Suppressor macrophage treated with lipopolysaccharide for 4 hours (primary cell): Measurements from ENCODE around the gene MAML3.

ENCODE experiments used
- DNase-seq: peaks from one replicate; pipeline ENCODE4 v3.0.0-alpha.2; 2020

MAML3 gene

DNA sequence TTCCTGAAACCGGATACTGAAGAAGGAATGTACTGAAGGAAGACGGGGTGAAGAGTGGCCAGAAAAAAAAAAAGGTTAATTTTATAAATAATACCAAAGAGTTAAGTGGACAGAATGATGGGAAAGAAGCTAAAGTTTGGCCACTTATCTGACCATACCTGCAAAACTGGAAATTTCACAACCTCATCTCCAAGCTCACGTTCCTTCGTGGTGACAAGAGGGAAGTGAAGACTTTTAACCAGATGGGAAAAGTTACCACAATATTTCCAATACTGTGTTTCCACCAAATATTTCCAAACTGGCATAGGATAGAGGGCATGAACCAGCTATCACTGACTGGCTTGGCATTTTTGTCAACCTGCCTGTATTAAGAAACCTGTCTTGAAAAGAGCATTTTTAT, 56.4 kb downstream of the MAML3 start:
- no peak for DNase-seq

DNA sequence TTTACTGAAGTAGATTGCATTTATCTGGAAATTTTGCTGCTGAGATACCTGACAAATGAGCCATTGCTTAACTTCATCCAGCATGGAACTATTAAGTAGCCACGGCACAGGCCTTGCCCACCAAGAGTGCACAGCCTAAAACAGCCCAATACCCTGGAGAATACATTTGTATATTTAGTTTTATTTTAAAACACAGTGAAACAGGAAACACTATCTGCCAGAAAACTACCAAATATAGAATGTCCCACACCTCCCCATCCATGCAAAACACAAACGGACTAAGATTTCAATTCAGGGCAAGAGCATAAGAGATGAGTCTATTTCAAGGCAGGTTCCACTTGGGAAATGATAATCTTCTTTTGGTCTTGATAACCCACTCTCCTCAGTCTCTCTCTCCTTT, 57.1 kb downstream of the MAML3 start:
- DNase-seq = no peak

DNA sequence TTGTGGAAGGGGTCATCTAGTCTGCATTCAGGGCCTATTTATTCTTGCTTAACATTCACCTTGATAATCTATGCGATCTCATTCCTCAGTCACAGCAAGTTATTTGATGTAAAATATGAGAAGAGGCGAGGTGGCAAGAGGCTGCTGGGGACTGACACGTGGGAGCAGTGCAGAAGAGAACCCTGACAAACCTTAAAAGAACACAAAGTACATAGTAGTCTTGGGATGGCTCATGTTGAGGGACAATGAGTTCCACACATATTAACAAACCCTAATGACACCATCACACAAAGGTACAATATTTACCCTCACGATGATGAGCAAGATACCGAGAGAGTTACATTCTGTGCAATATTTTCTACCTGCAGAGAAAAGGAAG, 57.5 kb downstream of the MAML3 start:
- no peak for DNase-seq

DNA sequence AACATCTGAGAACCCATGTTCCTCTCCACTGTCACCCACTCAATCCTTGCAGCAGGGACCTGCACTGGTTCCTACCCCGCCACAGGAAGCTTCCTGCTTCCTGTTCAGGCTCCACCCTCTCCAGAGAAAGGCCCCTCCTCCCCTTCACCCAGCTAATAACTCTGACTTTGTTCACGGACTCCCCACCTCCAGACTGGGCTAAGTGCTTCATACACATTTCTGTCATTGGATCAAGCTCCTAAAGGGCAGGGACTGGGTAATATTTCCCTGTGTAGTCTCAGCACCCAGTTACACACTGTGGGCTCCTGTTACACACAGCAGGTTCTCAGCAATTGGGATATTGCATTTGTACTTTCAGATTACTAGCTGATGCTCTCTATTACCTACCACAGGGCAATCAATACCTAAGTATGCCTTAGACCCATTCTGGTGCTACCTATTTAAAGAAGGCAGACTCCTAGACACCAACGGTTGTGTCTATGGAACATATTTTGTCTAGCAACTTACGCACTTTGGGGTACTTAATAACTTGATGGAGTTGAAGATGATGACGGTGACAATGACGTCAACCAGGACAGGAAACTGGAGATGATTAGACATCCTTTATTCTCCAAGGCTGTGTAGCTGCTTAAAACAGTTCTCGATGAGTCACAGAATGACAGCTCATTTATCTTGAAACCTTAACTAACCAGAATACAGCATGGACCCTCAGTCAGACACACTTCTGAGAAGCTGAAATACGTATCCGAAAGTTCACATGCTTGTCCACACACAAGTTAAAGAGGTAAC, 58.1 kb downstream of the MAML3 start:
- peak; percentile 92 for DNase-seq

DNA sequence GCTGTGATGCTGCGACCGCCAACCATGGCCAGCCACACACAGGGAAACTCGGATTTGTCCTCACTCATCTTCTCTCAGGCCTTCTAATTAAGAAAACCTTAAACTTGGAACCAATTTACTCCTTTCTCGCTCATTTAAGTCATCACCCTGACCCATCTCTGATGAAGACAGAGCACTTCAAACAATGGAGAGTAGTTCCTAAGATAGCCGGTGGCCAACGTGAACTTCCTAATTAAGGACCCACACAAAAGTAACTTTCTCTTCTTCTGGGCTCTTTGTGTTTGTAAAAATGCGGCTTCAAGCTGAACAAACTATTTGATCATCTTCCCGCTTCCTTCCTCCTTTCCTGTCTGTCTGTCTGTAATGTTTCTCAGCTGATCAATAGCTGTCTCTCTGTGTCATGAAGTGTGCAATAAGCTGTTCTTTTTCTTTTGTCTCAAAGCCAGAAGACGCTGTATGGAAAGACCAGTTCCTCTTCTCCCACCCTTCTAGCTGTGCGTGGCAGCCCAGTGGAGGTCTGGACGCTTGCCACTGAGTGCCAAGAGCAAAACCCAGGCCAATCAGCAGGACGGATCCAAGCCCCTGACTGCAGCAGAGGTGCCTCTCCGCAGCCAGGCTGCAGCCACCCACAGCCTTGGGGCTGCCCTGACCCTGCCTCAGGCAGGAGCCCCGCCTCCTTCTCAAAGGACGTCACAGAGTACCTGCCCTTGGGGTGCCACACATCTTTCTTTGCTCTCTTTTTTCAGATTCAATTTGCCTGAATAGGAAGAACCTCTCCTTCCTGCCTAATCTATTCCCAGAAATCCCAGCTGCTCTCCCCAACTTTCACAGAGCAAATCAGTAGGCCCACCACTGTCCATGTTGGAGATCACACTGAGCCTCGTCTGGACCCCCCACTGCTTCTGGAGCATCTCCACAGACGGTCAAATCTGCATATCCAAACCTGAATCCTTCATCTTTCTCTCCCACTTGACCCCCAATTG, 59.3 kb downstream of the MAML3 start:
- peak; percentile 89 for DNase-seq

DNA sequence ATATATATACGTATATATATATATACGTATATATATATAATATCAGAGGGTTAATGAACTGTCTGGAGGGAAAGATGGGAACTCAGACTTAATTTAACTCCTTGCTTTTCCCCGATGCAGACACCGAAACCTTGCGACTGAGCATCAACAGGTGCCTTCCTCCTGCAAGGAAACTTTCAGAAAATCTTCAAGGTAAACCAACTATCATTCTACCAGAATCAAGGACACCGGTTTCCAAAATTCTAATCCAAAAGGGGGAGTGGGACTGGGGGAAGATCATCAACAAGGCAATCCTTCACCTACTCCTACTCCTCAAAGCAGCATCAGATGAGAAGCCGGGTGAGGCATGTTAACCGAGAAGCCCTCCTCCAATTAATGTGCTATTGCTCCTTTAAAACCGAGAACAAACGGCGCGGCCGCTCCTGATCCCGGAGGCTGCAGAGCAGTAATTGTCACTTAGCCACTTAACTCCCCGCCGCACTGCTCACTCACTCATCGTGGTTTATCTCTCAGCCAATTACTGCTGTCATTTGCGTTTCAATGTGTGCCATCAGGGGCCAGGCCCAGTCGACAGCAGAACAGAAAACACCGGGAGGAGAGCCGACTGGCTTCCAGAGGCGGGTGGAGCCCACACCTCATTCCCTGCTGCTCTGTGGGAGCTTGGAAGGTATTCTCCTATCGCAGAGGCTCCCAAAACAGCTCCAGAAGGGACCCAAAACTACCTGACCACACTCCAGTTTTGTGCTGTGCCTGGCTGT, 61.7 kb downstream of the MAML3 start:
- DNase-seq = no peak

DNA sequence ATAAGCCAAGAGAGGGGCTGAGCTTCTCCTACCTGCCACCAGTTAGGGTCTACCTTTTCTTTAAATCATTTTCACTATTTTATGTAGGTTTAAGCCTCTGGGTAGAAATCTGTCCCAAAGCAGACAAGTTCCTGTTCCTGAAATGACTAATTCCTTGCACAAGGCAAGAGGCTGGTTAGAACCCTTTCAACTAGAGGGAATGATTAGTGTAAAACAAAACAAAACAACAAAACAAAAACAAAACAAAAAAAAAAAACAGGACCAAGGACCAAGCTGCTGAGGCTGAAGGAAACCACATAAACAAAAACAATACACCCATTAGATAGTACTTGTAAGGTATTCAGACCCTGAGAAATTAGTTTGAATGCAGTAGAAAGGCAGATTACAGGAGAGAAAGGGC, 62.7 kb downstream of the MAML3 start:
- DNase-seq = peak; percentile 71

DNA sequence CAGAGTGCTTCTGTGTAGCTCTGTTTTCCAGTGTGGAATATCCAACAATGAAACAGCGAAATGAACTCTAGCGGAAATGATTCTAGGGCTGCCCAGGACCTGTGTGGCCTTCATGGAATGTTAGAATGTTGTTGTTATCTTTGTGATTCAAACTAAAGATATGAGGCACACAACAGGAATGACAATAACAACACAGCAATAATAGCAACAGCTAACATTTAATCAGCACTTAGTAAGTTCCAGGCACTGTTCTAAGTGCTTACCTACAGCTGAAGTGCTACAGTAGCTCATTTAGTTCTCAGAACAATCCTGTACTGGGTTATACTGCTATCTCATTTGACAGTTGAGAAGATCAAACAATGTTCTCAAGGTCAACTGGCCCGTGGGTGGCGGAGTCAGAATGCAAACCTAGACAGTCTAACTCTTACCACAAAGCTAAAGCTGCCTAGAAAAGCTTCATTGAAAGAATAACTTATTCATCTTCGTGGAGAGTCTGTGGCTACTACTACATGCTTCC, 63.7 kb downstream of the MAML3 start:
- no peak for DNase-seq

DNA sequence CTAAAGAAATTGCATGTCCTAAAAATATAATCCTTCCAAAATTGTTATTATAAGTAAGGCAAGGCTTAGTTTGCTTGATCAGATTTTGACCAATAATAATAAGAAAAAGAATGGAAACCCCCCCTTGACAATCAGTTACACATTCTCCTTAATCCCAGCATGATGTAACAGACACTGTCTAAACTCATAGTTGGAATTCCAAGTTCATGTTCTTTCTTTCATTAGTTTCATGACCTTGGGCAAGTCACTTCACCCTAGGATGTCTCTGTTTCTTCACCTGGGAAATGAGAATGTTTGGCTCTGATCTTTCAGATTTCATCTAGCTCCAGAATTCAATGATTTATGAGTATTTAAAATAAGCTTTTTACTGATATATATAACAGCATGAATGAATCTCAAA, 64.8 kb downstream of the MAML3 start:
- no peak for DNase-seq

DNA sequence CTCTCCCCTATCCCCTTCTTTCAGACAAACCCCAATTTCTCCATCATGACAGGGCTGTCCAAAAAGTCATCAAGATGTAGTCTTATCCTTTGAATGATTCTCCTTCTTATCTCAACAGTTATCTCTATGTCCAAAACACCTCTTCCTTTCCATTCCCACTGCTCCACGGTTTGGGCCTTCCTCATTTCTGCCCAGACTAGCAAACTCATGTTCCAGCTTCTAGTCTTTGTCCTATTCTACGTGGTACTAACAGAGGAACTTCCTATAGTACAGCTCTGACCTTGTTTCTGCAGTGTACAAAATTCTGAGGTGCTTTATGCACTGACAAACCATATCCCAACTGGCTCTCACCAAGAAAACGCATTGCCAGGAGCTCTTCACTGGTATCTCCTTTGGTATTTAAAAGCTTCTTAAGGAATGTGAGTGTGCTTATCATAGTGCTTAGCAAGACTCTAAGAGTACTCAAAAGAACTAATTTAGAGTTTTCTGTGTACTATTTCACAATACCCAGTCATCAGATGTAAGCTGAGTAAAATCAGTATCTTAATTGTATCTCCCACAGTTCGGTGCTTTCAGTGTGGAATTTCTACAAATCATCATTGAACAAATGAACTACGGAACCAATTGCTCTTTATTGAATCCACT, 65.5 kb downstream of the MAML3 start:
- DNase-seq = no peak

DNA sequence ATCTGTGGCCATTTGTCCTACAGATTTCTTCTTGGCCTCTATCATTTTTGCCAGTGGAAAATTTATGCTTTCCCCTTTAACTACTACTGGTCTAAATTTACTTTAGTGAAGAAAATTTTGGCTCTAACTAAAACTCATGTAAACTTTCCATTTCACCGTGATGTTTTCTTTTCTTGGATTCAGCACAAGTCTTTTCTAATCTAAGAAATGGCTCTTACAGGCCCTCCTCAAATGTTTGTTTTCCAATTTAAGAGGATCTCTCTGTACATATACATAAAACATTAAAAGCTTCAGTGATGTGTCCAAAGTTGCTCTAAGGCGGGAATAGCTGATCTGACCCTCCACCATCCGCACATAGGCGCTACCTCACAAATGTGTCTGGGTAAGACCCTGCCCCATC, 68.1 kb downstream of the MAML3 start:
- no peak for DNase-seq

DNA sequence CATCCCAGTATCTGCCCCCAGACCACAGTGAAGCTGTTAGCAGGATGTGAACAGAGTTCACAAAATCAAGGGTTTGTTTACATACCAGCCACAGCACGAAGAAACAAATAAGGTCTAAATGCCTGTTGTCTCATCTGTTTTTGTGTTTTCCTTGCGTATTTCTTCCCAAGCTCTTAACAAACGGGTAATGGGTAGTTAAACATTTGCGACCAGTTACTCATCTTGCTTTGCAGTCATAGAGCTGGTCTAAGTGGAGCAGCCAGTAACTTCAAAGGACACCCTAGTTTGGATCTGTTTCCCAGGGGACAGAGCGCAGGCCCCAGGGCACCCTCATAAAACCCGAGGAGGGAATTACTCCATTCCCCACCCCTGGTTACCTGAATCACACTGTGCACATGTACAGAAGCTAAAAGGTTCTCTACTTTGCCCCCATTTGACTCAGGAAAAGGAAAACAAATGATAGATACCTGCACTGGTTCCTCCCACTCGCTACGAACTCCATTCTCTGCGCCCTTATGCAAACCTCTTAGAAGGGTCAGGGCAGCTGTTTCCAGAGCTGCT, 68.8 kb downstream of the MAML3 start:
- DNase-seq = no peak

DNA sequence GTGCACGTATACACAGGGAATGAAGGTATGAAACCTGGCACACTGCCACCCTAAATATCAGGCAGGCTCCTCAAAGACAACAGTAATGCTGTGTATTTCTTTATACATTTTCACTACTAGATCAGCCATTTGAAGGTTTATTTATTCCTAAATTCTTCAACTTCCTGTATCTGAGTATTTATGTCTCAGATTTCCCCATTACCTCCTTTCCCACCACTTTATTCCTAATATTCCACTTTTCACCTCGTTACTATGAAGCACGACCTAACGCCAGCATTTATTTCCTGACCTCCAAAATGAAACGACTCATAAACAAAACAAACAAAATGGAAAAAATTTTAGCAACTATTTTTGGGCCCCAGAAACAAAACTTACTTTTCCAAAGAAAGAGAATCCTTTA, 69.6 kb downstream of the MAML3 start:
- no peak for DNase-seq

DNA sequence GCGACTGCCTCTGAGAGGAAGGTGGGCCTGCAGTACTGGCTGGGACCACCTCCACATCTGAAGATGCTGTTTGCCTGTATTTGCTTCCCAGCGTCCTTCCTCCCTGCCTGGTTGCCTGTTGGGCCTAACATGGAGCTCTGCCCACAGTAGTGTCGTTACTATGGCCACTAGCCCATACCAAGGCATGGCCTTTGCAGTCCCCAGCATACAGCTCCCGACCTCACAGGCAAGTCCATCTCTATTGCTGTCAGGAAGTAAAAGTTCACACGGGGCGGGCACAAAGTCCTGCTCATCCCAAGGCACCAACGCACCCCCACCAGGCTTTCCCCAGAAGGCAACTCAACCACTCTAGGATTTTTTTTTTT, 71.6 kb downstream of the MAML3 start:
- DNase-seq = no peak

DNA sequence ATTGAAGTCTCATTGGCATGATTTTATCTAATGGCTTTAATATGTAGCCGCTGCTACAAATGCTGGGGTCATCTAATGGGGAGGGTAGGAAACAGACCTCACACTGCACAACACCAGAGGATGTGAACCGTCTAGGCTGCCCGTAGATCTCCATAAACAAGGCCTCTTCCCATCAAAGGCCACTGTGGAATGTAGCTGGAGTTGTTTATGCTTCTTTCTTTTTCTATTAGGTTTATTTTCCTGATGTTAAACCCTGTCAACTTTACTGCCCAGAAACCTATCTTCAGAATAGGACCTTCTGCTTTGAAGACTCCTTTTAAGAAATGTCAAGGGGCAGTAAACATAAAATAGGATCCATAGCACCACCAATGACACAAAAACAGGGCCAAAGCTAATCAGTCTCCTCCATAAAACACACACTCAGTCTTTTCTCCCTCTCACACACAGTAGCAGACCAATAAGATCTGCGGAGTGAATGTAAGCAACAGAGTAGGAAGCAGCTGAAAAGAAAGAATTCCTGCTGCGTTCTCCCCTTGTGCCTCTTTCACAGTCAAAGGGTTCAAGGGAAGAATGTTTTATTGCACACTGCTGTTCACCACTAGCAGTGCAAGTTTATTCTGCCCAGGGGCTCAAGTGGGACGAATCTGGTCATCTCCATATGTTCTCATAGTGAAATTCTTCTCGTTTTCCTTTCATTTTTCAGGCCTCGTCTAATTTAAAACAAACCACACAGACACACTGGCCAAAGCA, 72.2 kb downstream of the MAML3 start:
- no peak for DNase-seq

DNA sequence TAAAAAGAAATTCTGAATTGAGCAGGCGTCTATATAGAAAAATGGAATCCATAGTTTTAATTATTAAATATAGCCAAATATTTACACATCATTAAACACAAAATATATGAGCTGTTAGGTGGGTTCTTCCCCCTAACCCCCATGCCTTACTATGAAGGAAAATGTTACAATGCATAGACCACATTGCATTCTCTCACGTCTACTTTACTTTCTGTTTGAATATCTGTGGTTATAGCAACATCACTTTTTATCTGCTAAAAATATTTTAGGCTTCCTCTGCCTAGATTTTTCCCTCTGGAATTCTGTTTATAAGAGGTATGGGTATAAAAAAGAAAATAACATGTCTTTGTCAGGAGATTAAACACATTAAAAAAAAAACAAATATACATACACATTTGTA, 73.1 kb downstream of the MAML3 start:
- no peak for DNase-seq

DNA sequence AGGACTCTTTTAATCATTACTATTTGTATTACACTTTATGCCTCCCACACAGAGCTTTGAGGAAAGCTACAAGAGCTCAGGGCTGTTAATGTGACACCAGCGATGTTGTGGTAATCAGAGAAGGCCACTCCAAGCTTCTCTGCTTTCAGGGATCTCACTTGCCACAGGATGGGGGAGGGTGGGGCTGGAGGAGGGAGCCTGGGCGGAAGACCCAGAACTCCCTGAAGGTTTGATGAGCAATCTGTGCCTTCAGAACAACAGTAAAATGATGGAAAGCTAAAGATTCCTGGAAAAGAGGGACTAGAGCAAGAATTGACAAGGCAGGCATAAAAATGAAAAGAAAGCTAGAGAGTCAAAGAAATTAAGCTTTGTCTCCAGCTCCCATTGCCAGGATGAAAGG, 75.6 kb downstream of the MAML3 start:
- DNase-seq = no peak

DNA sequence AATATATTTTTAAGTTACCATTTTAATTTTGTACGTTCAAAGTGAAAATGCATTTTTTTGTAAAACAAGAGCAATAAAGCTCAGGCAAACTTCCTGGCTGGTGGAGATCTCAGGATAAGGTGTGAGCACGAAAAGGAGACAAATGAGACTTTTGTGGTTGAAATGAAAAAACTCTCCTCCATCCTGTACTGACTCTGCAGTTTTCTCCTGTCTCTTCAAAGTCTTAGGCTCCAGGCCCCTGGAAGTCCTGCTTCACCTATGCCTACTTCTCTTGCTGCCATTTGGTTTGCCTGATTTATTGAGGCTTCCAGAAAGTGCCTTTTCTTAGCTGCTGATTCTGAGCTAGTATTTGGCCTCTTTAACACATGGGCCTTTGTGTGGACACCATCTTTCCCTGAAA, 77.7 kb downstream of the MAML3 start:
- no peak for DNase-seq

DNA sequence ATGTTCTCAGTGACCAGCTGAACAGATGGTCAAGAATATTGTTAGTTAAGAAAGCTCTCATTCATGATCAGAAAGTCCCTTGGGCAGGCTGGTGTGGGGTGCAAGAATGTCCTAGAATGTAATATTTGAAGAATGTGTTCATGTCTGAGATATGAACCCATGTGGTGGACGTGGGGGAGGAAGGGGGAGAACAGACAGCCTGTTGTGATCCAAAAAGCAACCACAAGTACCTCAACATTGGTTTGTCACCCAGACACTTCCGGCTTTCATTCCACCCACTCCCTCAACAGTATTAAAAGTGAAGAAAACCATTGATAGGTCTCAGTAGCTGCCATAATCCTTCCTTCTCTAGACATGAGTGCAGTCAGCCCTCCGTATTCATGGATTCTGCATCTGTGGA, 82.2 kb downstream of the MAML3 start:
- peak; percentile 74 for DNase-seq

DNA sequence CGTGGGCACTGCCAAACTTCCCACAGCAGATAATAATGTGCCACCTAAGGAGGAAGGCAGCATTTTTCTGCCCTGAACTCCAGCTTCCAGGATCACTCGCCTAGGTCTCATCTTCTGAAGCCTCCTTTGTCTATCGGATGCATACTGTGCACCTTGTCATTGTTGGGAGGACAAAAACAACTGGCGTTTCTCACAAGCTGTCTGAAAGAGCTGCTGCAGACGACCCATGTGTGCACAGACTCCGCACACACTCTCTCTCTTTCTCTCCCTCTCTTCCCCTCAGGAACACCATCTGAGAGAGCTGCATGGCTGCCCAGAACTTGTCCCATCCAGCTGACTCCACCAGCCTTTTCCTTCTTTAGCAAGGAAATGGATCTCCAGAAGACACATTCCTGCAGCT, 83.0 kb downstream of the MAML3 start:
- DNase-seq = no peak

DNA sequence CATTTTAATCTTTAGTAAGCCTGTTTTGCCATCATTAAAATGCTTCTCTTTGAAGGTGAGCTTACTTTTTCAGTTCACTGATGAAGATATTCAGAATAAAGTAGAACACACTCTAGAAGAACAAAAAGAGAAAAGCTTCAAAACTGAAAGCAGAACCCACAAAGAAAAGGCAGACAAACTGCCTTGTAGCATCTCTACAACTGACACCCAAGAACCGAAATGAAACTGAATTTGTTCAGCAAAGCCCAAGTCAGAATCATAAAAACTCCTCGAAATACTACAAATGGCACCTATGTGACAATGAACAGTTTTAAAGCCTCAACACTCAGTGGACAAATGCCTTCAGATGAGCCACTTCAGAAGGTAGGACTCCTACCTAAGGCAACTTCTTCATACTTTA, 83.6 kb downstream of the MAML3 start:
- DNase-seq = peak; percentile 61

DNA sequence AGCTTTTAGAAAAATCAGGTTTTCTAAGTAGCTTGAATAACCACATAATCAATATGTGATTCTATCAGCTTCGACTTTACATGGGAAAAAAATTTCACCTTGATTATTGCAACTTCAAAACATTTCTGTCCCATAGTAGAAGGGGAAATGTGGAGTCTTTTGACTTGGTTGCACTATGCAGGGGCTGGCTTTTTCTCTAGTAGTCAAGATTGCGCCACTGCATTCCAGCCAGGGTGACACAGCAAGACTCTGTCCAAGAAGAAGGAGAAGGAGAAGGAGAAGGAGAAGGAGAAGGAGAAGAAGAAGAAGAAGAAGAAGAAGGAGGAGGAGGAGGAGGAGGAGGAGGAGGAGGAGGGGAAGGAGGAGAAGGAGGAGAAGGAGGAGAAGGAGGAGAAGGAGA, 84.9 kb downstream of the MAML3 start:
- DNase-seq = peak; percentile 50
